CD8-positive, alpha-beta memory T cell (primary cell): ENCODE data around the gene BRWD1. TPM values are rescaled to one million over a fixed set of nuclear protein-coding genes. Genes with fewer than 3 reads are reported as not detected.
"Not testable (repeated sequence)": the region's sequence is repeated elsewhere in the genome, so short reads cannot be mapped to it uniquely, and the experiment has no call there.

Experiments used
- CTCF ChIA-PET: fragments of 350-600 bp; sonication (Branson Sonifier 250); formaldehyde crosslinking; loops from one replicate; lab custom pipeline; 2021; ENCODE audit warnings: antibody characterized with exemption; lab: Charles Lee
- POLR2A ChIA-PET: fragments of 350-600 bp; sonication (Branson Sonifier 250); formaldehyde crosslinking; loops from one replicate; lab custom pipeline; 2021; ENCODE audit warnings: antibody characterized with exemption; lab: Charles Lee
- DNase-seq, 5 donors: peaks; one replicate each; pipeline versions ENCODE4 v3.0.0 to v3.0.0-alpha.2; 2020 to 2022; ENCODE audit warnings: mixed read lengths in 1 of 5
- H3K27ac ChIP-seq: one replicate; pipeline ENCODE4 v1.7.0; 2013; ENCODE audit warnings: low read depth, mild to moderate bottlenecking, low read length, moderate library complexity
- H3K27me3 ChIP-seq: 2 replicates; pipeline ENCODE4 v1.7.0; 2013; ENCODE audit warnings: low read length, mild to moderate bottlenecking; ENCODE audit not compliant: insufficient read depth, poor library complexity, severe bottlenecking
- H3K36me3 ChIP-seq: 2 replicates; pipeline ENCODE4 v1.7.0; 2013; ENCODE audit warnings: mild to moderate bottlenecking, low read length, moderate library complexity; ENCODE audit not compliant: insufficient read depth
- H3K4me1 ChIP-seq: 2 replicates; pipeline ENCODE4 v1.7.0; 2013; ENCODE audit warnings: mild to moderate bottlenecking, low read length, moderate library complexity; ENCODE audit not compliant: insufficient read depth
- H3K4me3 ChIP-seq: 2 replicates; pipeline ENCODE4 v1.7.0; 2013; ENCODE audit warnings: mild to moderate bottlenecking, low read length
- H3K9me3 ChIP-seq: 2 replicates; pipeline ENCODE4 v1.7.0; 2013; ENCODE audit warnings: mild to moderate bottlenecking, low read length
- H3K27ac Mint-ChIP-seq, 8 donors: one replicate each; pipeline ENCODE4 v1.8.0; 2020 to 2021; ENCODE audit warnings: mixed read lengths in 8 of 8, mild to moderate bottlenecking in 6 of 8, inconsistent platforms in 3 of 8, moderate library complexity in 3 of 8
- H3K27me3 Mint-ChIP-seq, 2 donors: one replicate each; pipeline ENCODE4 v1.8.0; 2020 to 2021; ENCODE audit warnings: mixed read lengths in 2 of 2, mild to moderate bottlenecking in 1 of 2, moderate library complexity in 1 of 2
- H3K36me3 Mint-ChIP-seq, 3 donors: one replicate each; pipeline ENCODE4 v1.8.0; 2020 to 2021; ENCODE audit warnings: mixed read lengths in 3 of 3, inconsistent platforms in 1 of 3, mild to moderate bottlenecking in 1 of 3
- H3K4me1 Mint-ChIP-seq, 3 donors: one replicate each; pipeline ENCODE4 v1.8.0; 2020 to 2021; ENCODE audit warnings: mixed read lengths in 3 of 3, inconsistent platforms in 1 of 3, mild to moderate bottlenecking in 1 of 3
- H3K4me3 Mint-ChIP-seq, 7 donors: one replicate each; pipeline ENCODE4 v1.8.0; 2020 to 2021; ENCODE audit warnings: mixed read lengths in 7 of 7, mild to moderate bottlenecking in 6 of 7, moderate library complexity in 4 of 7, inconsistent platforms in 2 of 7
- H3K9me3 Mint-ChIP-seq, 5 donors: one replicate each; pipeline ENCODE4 v1.8.0; 2020 to 2022; ENCODE audit warnings: mixed read lengths in 5 of 5, mild to moderate bottlenecking in 3 of 5, moderate library complexity in 2 of 5, inconsistent platforms in 1 of 5
- polyA plus RNA-seq: library from polyadenylated mRNA; unstranded; fragments of 300-500 nt; fragmentation: Illumina TruSeq; gene quantifications from one replicate; pipeline ENCODE4 v1.2.3, GENCODE V29; 2021
- total RNA-seq, 2 experiments: library from RNA; stranded (reverse); gene quantifications; one replicate each; pipeline ENCODE4 v1.2.3, GENCODE V29; 2021

The BRWD1 gene
- total and polyA plus RNA-seq, 3 experiments from 2014 or later: 23.5 to 37.3 (median 25.8) TPM

- Mint-ChIP-seq H3K27me3 (no peaks in the 10 kb centered on the region), H3K27ac (peak overlapping the region in 3 of 8 donors; percentile 31 to 86 (median 57))
- CTCF ChIA-PET: no interaction called here
Measured at GRCh38 chr21:39232861-39233291, 80.6 kb downstream of the BRWD1 start.

GRCh38 chr21:39224930-39225329, 88.5 kb downstream of the BRWD1 start:
- no peaks in the 10 kb centered on the region for H3K9me3 Mint-ChIP-seq
- H3K4me3 Mint-ChIP-seq: no peak overlapping the region
- Histone ChIP-seq H3K4me1 (no peaks in the 10 kb centered on the region), H3K27ac (no peak overlapping the region), H3K9me3 (no peaks in the 10 kb centered on the region), H3K36me3 (peaks cover 9% of the 10 kb centered on the region), H3K4me3 (no peak overlapping the region), H3K27me3 (no peaks in the 10 kb centered on the region)
- H3K27ac Mint-ChIP-seq: peak overlapping the region in 2 of 8 donors; percentile 22 to 80
- ChIA-PET POLR2A (no interaction called here), CTCF (no interaction called here)
- H3K36me3 Mint-ChIP-seq: peaks cover 4 to 83% (median 20%) of the 10 kb centered on the region in 3 donors
- no peaks in the 10 kb centered on the region for H3K27me3 Mint-ChIP-seq
- peaks cover 3 to 13% (median 6%) of the 10 kb centered on the region in 3 donors for H3K4me1 Mint-ChIP-seq
- no peak for DNase-seq

More at GRCh38 chr21:39232861-39233291, 80.6 kb downstream of the BRWD1 start:
- DNase-seq: no peak
- POLR2A ChIA-PET: interaction anchor here (1.1 kb wide), 1 partner anchor 49 kb away, joined by 3 read pairs; the partner anchor contains the start of gene PSMG1
- Mint-ChIP-seq H3K4me1 (peaks cover 14 to 28% (median 21%) of the 10 kb centered on the region in 3 donors), H3K9me3 (no peaks in the 10 kb centered on the region), H3K36me3 (peaks cover 7 to 91% (median 21%) of the 10 kb centered on the region in 3 donors), H3K4me3 (no peak overlapping the region)
- peaks cover 22% of the 10 kb centered on the region for H3K36me3 ChIP-seq
- no peaks in the 10 kb centered on the region for H3K4me1 ChIP-seq
- no peaks in the 10 kb centered on the region for H3K27me3 ChIP-seq
- H3K27ac ChIP-seq: no peak overlapping the region
- H3K4me3 ChIP-seq: no peak overlapping the region
- H3K9me3 ChIP-seq: no peaks in the 10 kb centered on the region

GRCh38 chr21:39221997-39222486, 91.4 kb downstream of the BRWD1 start:
- peak overlapping the region in 2 of 8 donors; percentile 40 to 64 for H3K27ac Mint-ChIP-seq
- H3K27me3 ChIP-seq: no peaks in the 10 kb centered on the region
- H3K27ac ChIP-seq: no peak overlapping the region
- no peaks in the 10 kb centered on the region for H3K9me3 Mint-ChIP-seq
- no peak overlapping the region for H3K4me3 Mint-ChIP-seq
- no peak for DNase-seq
- H3K36me3 Mint-ChIP-seq: peaks cover 5 to 79% (median 22%) of the 10 kb centered on the region in 3 donors
- H3K4me1 Mint-ChIP-seq: peaks cover 4 to 18% (median 7%) of the 10 kb centered on the region in 3 donors
- peaks cover 16% of the 10 kb centered on the region for H3K36me3 ChIP-seq
- POLR2A ChIA-PET: no interaction called here
- no peaks in the 10 kb centered on the region for H3K4me1 ChIP-seq
- H3K4me3 ChIP-seq: no peak overlapping the region
- H3K9me3 ChIP-seq: no peaks in the 10 kb centered on the region
- H3K27me3 Mint-ChIP-seq: no peaks in the 10 kb centered on the region
- CTCF ChIA-PET: no interaction called here

- H3K9me3 Mint-ChIP-seq: no peaks in the 10 kb centered on the region
- H3K27me3 Mint-ChIP-seq: no peaks in the 10 kb centered on the region
- peaks cover 16% of the 10 kb centered on the region for H3K36me3 ChIP-seq
- DNase-seq: no peak
- no peaks in the 10 kb centered on the region for H3K9me3 ChIP-seq
- H3K4me1 Mint-ChIP-seq: peaks cover 4 to 18% (median 4%) of the 10 kb centered on the region in 3 donors
- no peaks in the 10 kb centered on the region for H3K4me1 ChIP-seq
- H3K4me3 ChIP-seq: no peak overlapping the region
- H3K4me3 Mint-ChIP-seq: no peak overlapping the region
- no peak overlapping the region for H3K27ac Mint-ChIP-seq
- ChIA-PET CTCF (no interaction called here), POLR2A (no interaction called here)
- no peak overlapping the region for H3K27ac ChIP-seq
- H3K36me3 Mint-ChIP-seq: peaks cover 5 to 77% (median 21%) of the 10 kb centered on the region in 3 donors
- no peaks in the 10 kb centered on the region for H3K27me3 ChIP-seq
Measured at GRCh38 chr21:39221282-39221996, 92.0 kb downstream of the BRWD1 start.

GRCh38 chr21:39220875-39221274, 92.6 kb downstream of the BRWD1 start:
- H3K27ac ChIP-seq, H3K4me1 ChIP-seq, POLR2A ChIA-PET, H3K4me3 Mint-ChIP-seq, H3K9me3 Mint-ChIP-seq, DNase-seq, H3K27ac Mint-ChIP-seq, H3K27me3 Mint-ChIP-seq, H3K9me3 ChIP-seq, CTCF ChIA-PET, H3K27me3 ChIP-seq, H3K4me3 ChIP-seq: not testable (repeated sequence)
- H3K4me1 Mint-ChIP-seq: peaks cover 4 to 14% (median 4%) of the 10 kb centered on the region in 3 donors
- H3K36me3 ChIP-seq: peaks cover 16% of the 10 kb centered on the region
- peaks cover 5 to 75% (median 19%) of the 10 kb centered on the region in 3 donors for H3K36me3 Mint-ChIP-seq

GRCh38 chr21:39220150-39220549, 93.3 kb downstream of the BRWD1 start:
- Histone ChIP-seq H3K27ac (no peak overlapping the region), H3K36me3 (peaks cover 16% of the 10 kb centered on the region), H3K4me3 (no peak overlapping the region), H3K9me3 (no peaks in the 10 kb centered on the region), H3K27me3 (no peaks in the 10 kb centered on the region), H3K4me1 (no peaks in the 10 kb centered on the region)
- ChIA-PET CTCF (no interaction called here), POLR2A (no interaction called here)
- Mint-ChIP-seq H3K4me3 (no peak overlapping the region), H3K9me3 (no peaks in the 10 kb centered on the region), H3K27me3 (no peaks in the 10 kb centered on the region), H3K36me3 (peaks cover 5 to 74% (median 16%) of the 10 kb centered on the region in 3 donors), H3K4me1 (peaks cover 4 to 14% (median 6%) of the 10 kb centered on the region in 3 donors), H3K27ac (peak overlapping the region in 2 of 8 donors; percentile 32)
- no peak for DNase-seq

- H3K27me3 Mint-ChIP-seq: no peaks in the 10 kb centered on the region
- DNase-seq: no peak
- H3K4me1 ChIP-seq: no peaks in the 10 kb centered on the region
- peaks cover 5 to 70% (median 8%) of the 10 kb centered on the region in 3 donors for H3K36me3 Mint-ChIP-seq
- H3K27ac Mint-ChIP-seq: no peak overlapping the region
- H3K4me3 Mint-ChIP-seq: no peak overlapping the region
- no peak overlapping the region for H3K4me3 ChIP-seq
- peaks cover 20% of the 10 kb centered on the region for H3K36me3 ChIP-seq
- no peaks in the 10 kb centered on the region for H3K27me3 ChIP-seq
- H3K4me1 Mint-ChIP-seq: peaks cover 3 to 9% (median 6%) of the 10 kb centered on the region in 3 donors
- H3K27ac ChIP-seq: no peak overlapping the region
- ChIA-PET CTCF (no interaction called here), POLR2A (no interaction called here)
- no peaks in the 10 kb centered on the region for H3K9me3 ChIP-seq
- H3K9me3 Mint-ChIP-seq: no peaks in the 10 kb centered on the region
Measured at GRCh38 chr21:39218082-39218409, 95.4 kb downstream of the BRWD1 start.

- Mint-ChIP-seq H3K27ac (no peak overlapping the region), H3K4me1 (peaks cover 3 to 10% (median 6%) of the 10 kb centered on the region in 3 donors), H3K36me3 (peaks cover 5 to 70% (median 8%) of the 10 kb centered on the region in 3 donors), H3K4me3 (no peak overlapping the region), H3K9me3 (no peaks in the 10 kb centered on the region), H3K27me3 (no peaks in the 10 kb centered on the region)
- no peak overlapping the region for H3K27ac ChIP-seq
- CTCF ChIA-PET: no interaction called here
- DNase-seq: no peak
- H3K4me1 ChIP-seq: no peaks in the 10 kb centered on the region
- no peak overlapping the region for H3K4me3 ChIP-seq
- POLR2A ChIA-PET: no interaction called here
- no peaks in the 10 kb centered on the region for H3K27me3 ChIP-seq
- no peaks in the 10 kb centered on the region for H3K9me3 ChIP-seq
- peaks cover 16% of the 10 kb centered on the region for H3K36me3 ChIP-seq
Measured at GRCh38 chr21:39217356-39218081, 95.9 kb downstream of the BRWD1 start.
